IMR-90 (cell line): ENCODE measurements around the gene ADRA2B. TPM values are rescaled to one million over a fixed set of nuclear protein-coding genes. Genes with fewer than 3 reads are reported as not detected.

Experiments used
- ATAC-seq: fragments of 200-7000 bp; cut with Tn5 transposase; 2 replicates; pipeline ENCODE4 v1.9.1; 2020; ENCODE audit warnings: low read depth, mild to moderate bottlenecking, moderate library complexity
- BruUV-seq: library from RNA; stranded (reverse); fragments of 400-500 nt; replicated peaks from 2 replicates; lab custom pipeline; 2021; lab: Mats Ljungman, UMichigan
- CTCF ChIA-PET: fragments of 300-600 bp; formaldehyde crosslinking; extraction: SDS; loops from one replicate; lab custom pipeline; 2021; ENCODE audit warnings: antibody characterized with exemption; lab: Yijun Ruan, JAX
- POLR2A ChIA-PET: fragments of 300-600 bp; sonication (Branson Sonifier 250); formaldehyde crosslinking; loops from one replicate; lab custom pipeline; 2022; ENCODE audit warnings: antibody characterized with exemption; ENCODE audit not compliant: unreplicated experiment; lab: Charles Lee
- DNase-seq: peaks from one replicate; pipeline ENCODE4 v3.0.0; 2013
- H2AFZ ChIP-seq: replicated peaks from 2 replicates; pipeline ENCODE3; 2013; ENCODE audit warnings: low read length, mild to moderate bottlenecking; ENCODE audit not compliant: poor library complexity
- H2AK5ac ChIP-seq: 2 replicates; pipeline ENCODE4 v1.6.1; 2013; ENCODE audit warnings: low read depth, low read length, inconsistent platforms
- H2AK9ac ChIP-seq: replicated peaks from 2 replicates; pipeline ENCODE3; 2013; ENCODE audit warnings: mild to moderate bottlenecking, low read depth, low read length, moderate library complexity; ENCODE audit not compliant: poor library complexity
- H2BK120ac ChIP-seq: 2 replicates; pipeline ENCODE4 v1.6.1; 2013; ENCODE audit warnings: low read depth, low read length, inconsistent platforms
- H2BK15ac ChIP-seq: 3 replicates; pipeline ENCODE4 v1.6.1; 2013; ENCODE audit warnings: low read depth, low read length, inconsistent platforms
- H2BK20ac ChIP-seq: 2 replicates; pipeline ENCODE4 v1.6.1; 2013; ENCODE audit warnings: low read depth, mild to moderate bottlenecking, inconsistent platforms, low read length, moderate library complexity
- H2BK5ac ChIP-seq: 2 replicates; pipeline ENCODE4 v1.6.1; 2013; ENCODE audit warnings: mild to moderate bottlenecking, low read depth, low read length, inconsistent platforms; ENCODE audit not compliant: poor library complexity, severe bottlenecking
- H3K14ac ChIP-seq: replicated peaks from 2 replicates; pipeline ENCODE4 v1.6.1; 2013; ENCODE audit warnings: low read depth, low read length, inconsistent platforms
- H3K18ac ChIP-seq: 2 replicates; pipeline ENCODE4 v1.6.1; 2013; ENCODE audit warnings: low read depth, low read length, control low read depth
- H3K23ac ChIP-seq: 2 replicates; pipeline ENCODE4 v1.6.1; 2013; ENCODE audit warnings: low read depth, low read length, inconsistent platforms
- H3K27ac ChIP-seq: 2 replicates; pipeline ENCODE4 v1.5.1; 2013; ENCODE audit warnings: mild to moderate bottlenecking, control low read depth, low read length; ENCODE audit not compliant: insufficient read depth
- H3K27me3 ChIP-seq: 2 replicates; pipeline ENCODE4 v1.6.1; 2013; ENCODE audit warnings: low read length; ENCODE audit not compliant: control insufficient read depth, insufficient read depth
- H3K36me3 ChIP-seq: 2 replicates; pipeline ENCODE4 v1.6.1; 2013; ENCODE audit warnings: low read length, mixed read lengths; ENCODE audit not compliant: control insufficient read depth, insufficient read depth
- H3K4ac ChIP-seq: 2 replicates; pipeline ENCODE4 v1.6.1; 2013; ENCODE audit warnings: low read depth, low read length, inconsistent platforms
- H3K4me1 ChIP-seq: 2 replicates; pipeline ENCODE4 v1.6.1; 2013; ENCODE audit warnings: low read length, mixed read lengths; ENCODE audit not compliant: control insufficient read depth, insufficient read depth
- H3K4me2 ChIP-seq: 2 replicates; pipeline ENCODE4 v1.6.1; 2013; ENCODE audit warnings: low read depth, mild to moderate bottlenecking, control low read depth, low read length, moderate library complexity
- H3K4me3 ChIP-seq: 2 replicates; pipeline ENCODE4 v1.5.1; 2013; ENCODE audit warnings: low read depth, mild to moderate bottlenecking, control low read depth, low read length, moderate library complexity; ENCODE audit not compliant: insufficient read depth
- H3K56ac ChIP-seq: 2 replicates; pipeline ENCODE4 v1.6.1; 2013; ENCODE audit warnings: low read length, inconsistent platforms; ENCODE audit not compliant: insufficient read depth; ENCODE audit errors: extremely low read depth
- H3K79me1 ChIP-seq, 2 experiments: 2 replicates each; pipeline ENCODE4 v1.6.1; 2013; ENCODE audit warnings: low read length in 2 of 2, inconsistent platforms in 1 of 2, low read depth in 1 of 2
- H3K9ac ChIP-seq: 2 replicates; pipeline ENCODE4 v1.6.1; 2013; ENCODE audit warnings: low read depth, low read length, control low read depth
- H3K9me1 ChIP-seq: 2 replicates; pipeline ENCODE4 v1.6.1; 2013; ENCODE audit warnings: low read length, inconsistent platforms; ENCODE audit not compliant: insufficient read depth
- H3K9me3 ChIP-seq: 2 replicates; pipeline ENCODE4 v1.6.1; 2013; ENCODE audit warnings: low read length; ENCODE audit not compliant: control insufficient read depth, insufficient read depth
- H4K20me1 ChIP-seq: 2 replicates; pipeline ENCODE4 v1.6.1; 2013; ENCODE audit warnings: low read length, inconsistent platforms; ENCODE audit not compliant: insufficient read depth
- H4K5ac ChIP-seq: 2 replicates; pipeline ENCODE4 v1.6.1; 2013; ENCODE audit warnings: mild to moderate bottlenecking, low read depth, low read length, control low read depth
- H4K8ac ChIP-seq, 2 experiments: 2 replicates each; pipeline ENCODE4 v1.6.1; 2013; ENCODE audit warnings: low read depth in 2 of 2, low read length in 2 of 2, control low read depth in 1 of 2, inconsistent platforms in 1 of 2
- H4K91ac ChIP-seq: 2 replicates; pipeline ENCODE4 v1.6.1; 2013; ENCODE audit warnings: low read depth, low read length, inconsistent platforms; ENCODE audit not compliant: insufficient read depth
- ELK1 ChIP-seq: fragments of 150-350 bp; IDR thresholded peaks from 2 replicates; pipeline ENCODE4 v1.6.1; 2016; ENCODE audit warnings: low read depth, mild to moderate bottlenecking, low read length, moderate library complexity, borderline replicate concordance
- WGBS, 2 experiments: methylation state at CpG; one replicate each; pipeline versions ENCODE4 v1.1.5 to v1.1.7; 2013; ENCODE audit warnings: missing lambda C conversion rate in 2 of 2; ENCODE audit not compliant: insufficient read length in 1 of 2; ENCODE audit errors: extremely low coverage in 2 of 2; 5-methylcytosine and 5-hydroxymethylcytosine counted together
- dilution Hi-C: fragments of 300-500 bp; cut with HindIII; formaldehyde crosslinking; loops from one replicate; pipeline ENCODE4 v1.14.3; 2018; ENCODE audit warnings: low sequenced_read_pairs; ENCODE audit not compliant: unreplicated experiment
- in situ Hi-C: fragments of 300-500 bp; cut with MboI; formaldehyde crosslinking; loops from 3 replicates; pipeline ENCODE4 v1.14.3; 2019; ENCODE audit warnings: low sequenced_read_pairs, inconsistent platforms, mixed read lengths
- intact Hi-C: fragments of 100-400 bp; cut with micrococcal nuclease; formaldehyde crosslinking; loops from 2 replicates; pipeline ENCODE4 v1.10.0; 2022
- polyA plus RNA-seq, 3 experiments: library from polyadenylated mRNA; depleted of rRNA; stranded (reverse); fragments of >200 nt; gene quantifications; 2 replicates each; pipeline ENCODE4 v1.2.3, GENCODE V29; 2012; ENCODE audit warnings: low replicate concordance in 1 of 3
- total RNA-seq: library from RNA; depleted of rRNA; stranded (reverse); fragments of >200 nt; gene quantifications from 2 replicates; pipeline ENCODE4 v1.2.3, GENCODE V29; 2012

Gene ADRA2B
- total and polyA plus RNA-seq, 2 of the 4 experiments (the other 2 are of a cell fraction) = not detected

- dilution Hi-C loops (no loop called here), in situ Hi-C loops (no loop called here), intact Hi-C loops (no loop called here)
- Histone ChIP-seq H3K9me1 (no peaks in the 10 kb centered on the region), H3K27ac (no peak overlapping the region), H2BK20ac (no peak overlapping the region), H3K4me1 (no peaks in the 10 kb centered on the region), H4K20me1 (no peaks in the 10 kb centered on the region), H3K4me3 (no peak overlapping the region), H3K18ac (no peak overlapping the region), H2AK5ac (no peak overlapping the region), H4K5ac (no peak overlapping the region), H2AK9ac (peak overlapping the region; percentile 34), H3K4me2 (no peak overlapping the region), H3K56ac (no peak overlapping the region), H3K23ac (no peak overlapping the region), H3K9ac (no peak overlapping the region), H3K14ac (no peak overlapping the region), H3K36me3 (no peaks in the 10 kb centered on the region), H2BK5ac (no peak overlapping the region), H4K91ac (no peak overlapping the region), H3K9me3 (no peaks in the 10 kb centered on the region), H2BK15ac (no peak overlapping the region), H3K4ac (no peak overlapping the region), H2BK120ac (no peak overlapping the region), H4K8ac (no peak overlapping the region), H3K79me1 (no peaks in the 10 kb centered on the region), H2AFZ (peak overlapping the region; percentile 56), H3K27me3 (no peaks in the 10 kb centered on the region; the same call in 1 of the 2 replicates)
- 89% methylated on average over 4 of the region's 18 CpGs; no CpG with 5 or more reads in 1 of the 2 experiments for WGBS, 2 experiments
- DNase-seq (no peak), ATAC-seq (no peak)
- ChIA-PET CTCF (interaction anchor here (1.6 kb wide), 1 partner anchor 10 kb away, joined by 4 read pairs; no protein-coding TSS in a partner anchor), POLR2A (no interaction called here)
- TF ChIP-seq ELK1 = no peak
- no TSS peak for BruUV-seq
Measured at GRCh38 chr2:96164459-96165184, 48.3 kb upstream of the ADRA2B start.
